Hepatic stellate cell (primary cell): ENCODE results near the gene VMO1.

Source experiments
- DNase-seq: peaks from one replicate; pipeline ENCODE4 v3.0.0; 2011; ENCODE audit warnings: low spot score

VMO1 gene

GRCh38 chr17:4759776-4760236 lies 26.4 kb downstream of the VMO1 start:
- DNase-seq = no peak

- no peak for DNase-seq
These were observed 32.8 kb downstream of the VMO1 start for GRCh38 chr17:4753392-4753791.

GRCh38 chr17:4751932-4752331 lies 34.2 kb downstream of the VMO1 start:
- no peak for DNase-seq

- DNase-seq = no peak
These were observed 35.6 kb downstream of the VMO1 start for GRCh38 chr17:4750606-4751005.

- DNase-seq = no peak
These were observed 37.5 kb downstream of the VMO1 start for GRCh38 chr17:4748686-4749085.

GRCh38 chr17:4747847-4748246 lies 38.3 kb downstream of the VMO1 start:
- no peak for DNase-seq

- no peak for DNase-seq
These were observed 40.9 kb downstream of the VMO1 start for GRCh38 chr17:4744999-4745969.

GRCh38 chr17:4743898-4744297 lies 42.3 kb downstream of the VMO1 start:
- no peak for DNase-seq

GRCh38 chr17:4743216-4743615 lies 42.9 kb downstream of the VMO1 start:
- DNase-seq = no peak

GRCh38 chr17:4742629-4743028 lies 43.5 kb downstream of the VMO1 start:
- DNase-seq = no peak

- no peak for DNase-seq
These were observed 44.0 kb downstream of the VMO1 start for GRCh38 chr17:4742133-4742532.

- DNase-seq = no peak
These were observed 44.6 kb downstream of the VMO1 start for GRCh38 chr17:4741544-4741943.

GRCh38 chr17:4740584-4740983 lies 45.6 kb downstream of the VMO1 start:
- DNase-seq = no peak

- DNase-seq = no peak
These were observed 46.2 kb downstream of the VMO1 start for GRCh38 chr17:4740025-4740351.

- DNase-seq = peak; percentile 80
These were observed 46.8 kb downstream of the VMO1 start, which contains the start of the genes CXCL16 and ZMYND15 for GRCh38 chr17:4739122-4740024. CXCL16 (minus strand) TSS chr17:4739928; CDS start chr17:4739339, 589 bp downstream. ZMYND15 (plus strand) TSS chr17:4739833; CDS start chr17:4740549, 716 bp downstream.

GRCh38 chr17:4738136-4739121 lies 47.7 kb downstream of the VMO1 start:
- no peak for DNase-seq

- no peak for DNase-seq
These were observed 50.1 kb downstream of the VMO1 start for GRCh38 chr17:4735876-4736651.
